HEK293 (cell line): ENCODE measurements around the gene STRN3.

Experiments used
- KLF16 ChIP-seq: fragments of 450-650 bp; formaldehyde crosslinking; IDR thresholded peaks from 2 replicates; pipeline ENCODE4 v1.5.1; 2017; ENCODE audit warnings: missing biosample characterization, missing genetic modification characterization
- KLF9 ChIP-seq: fragments of 450-650 bp; formaldehyde crosslinking; IDR thresholded peaks from 2 replicates; pipeline ENCODE4 v1.5.1; 2016; ENCODE audit warnings: missing biosample characterization, missing genetic modification characterization, low read depth
- ZBTB8A ChIP-seq: fragments of 450-650 bp; formaldehyde crosslinking; IDR thresholded peaks from 2 replicates; pipeline ENCODE4 v1.5.1; 2016; ENCODE audit warnings: missing biosample characterization, missing genetic modification characterization
- ZFHX2 ChIP-seq: fragments of 450-650 bp; formaldehyde crosslinking; conservative IDR thresholded peaks from 2 replicates; pipeline ENCODE4 v1.5.1; 2016; ENCODE audit warnings: missing biosample characterization, missing genetic modification characterization
- ZNF10 ChIP-seq: fragments of 450-650 bp; formaldehyde crosslinking; IDR thresholded peaks from 2 replicates; pipeline ENCODE4 v1.5.1; 2017; ENCODE audit warnings: missing biosample characterization, missing genetic modification characterization
- ZNF132 ChIP-seq: fragments of 450-650 bp; formaldehyde crosslinking; IDR thresholded peaks from 2 replicates; pipeline ENCODE4 v1.5.1; 2017; ENCODE audit warnings: missing biosample characterization, missing genetic modification characterization, borderline replicate concordance
- ZNF221 ChIP-seq: fragments of 450-650 bp; formaldehyde crosslinking; IDR thresholded peaks from 2 replicates; pipeline ENCODE4 v1.5.1; 2017; ENCODE audit warnings: missing biosample characterization, missing genetic modification characterization, borderline replicate concordance
- ZNF24 ChIP-seq: fragments of 450-650 bp; formaldehyde crosslinking; IDR thresholded peaks from 2 replicates; pipeline ENCODE4 v1.5.1; 2016; ENCODE audit warnings: missing biosample characterization, missing genetic modification characterization
- ZNF248 ChIP-seq: fragments of 450-650 bp; formaldehyde crosslinking; IDR thresholded peaks from 2 replicates; pipeline ENCODE4 v1.5.1; 2017; ENCODE audit warnings: missing biosample characterization, missing genetic modification characterization
- ZNF311 ChIP-seq: fragments of 450-650 bp; formaldehyde crosslinking; IDR thresholded peaks from 2 replicates; pipeline ENCODE4 v1.5.1; 2017; ENCODE audit warnings: missing biosample characterization, missing genetic modification characterization, borderline replicate concordance
- ZNF350 ChIP-seq: fragments of 450-650 bp; formaldehyde crosslinking; IDR thresholded peaks from 2 replicates; pipeline ENCODE4 v1.5.0; 2017; ENCODE audit warnings: missing biosample characterization, mild to moderate bottlenecking, missing genetic modification characterization
- ZNF37A ChIP-seq: fragments of 450-650 bp; IDR thresholded peaks from 2 replicates; pipeline ENCODE4 v1.5.1; 2018; ENCODE audit warnings: missing biosample characterization, missing genetic modification characterization
- ZNF404 ChIP-seq: fragments of 450-650 bp; formaldehyde crosslinking; IDR thresholded peaks from 2 replicates; pipeline ENCODE4 v1.5.1; 2017; ENCODE audit warnings: missing biosample characterization, missing genetic modification characterization
- ZNF514 ChIP-seq: fragments of 450-650 bp; formaldehyde crosslinking; IDR thresholded peaks from 2 replicates; pipeline ENCODE4 v1.5.1; 2016; ENCODE audit warnings: missing biosample characterization, missing genetic modification characterization
- ZNF549 ChIP-seq: fragments of 450-650 bp; IDR thresholded peaks from 2 replicates; pipeline ENCODE4 v1.5.1; 2018; ENCODE audit warnings: missing biosample characterization, missing genetic modification characterization, mild to moderate bottlenecking, inconsistent platforms, moderate library complexity
- ZNF610 ChIP-seq: fragments of 450-650 bp; formaldehyde crosslinking; IDR thresholded peaks from 2 replicates; pipeline ENCODE4 v1.5.1; 2016; ENCODE audit warnings: missing biosample characterization, missing genetic modification characterization, borderline replicate concordance
- ZNF707 ChIP-seq: fragments of 450-650 bp; formaldehyde crosslinking; IDR thresholded peaks from 2 replicates; pipeline ENCODE4 v1.5.1; 2016; ENCODE audit warnings: missing biosample characterization, missing genetic modification characterization
- ZNF776 ChIP-seq: fragments of 450-650 bp; formaldehyde crosslinking; IDR thresholded peaks from 2 replicates; pipeline ENCODE4 v1.5.0; 2017; ENCODE audit warnings: missing biosample characterization, missing genetic modification characterization, borderline replicate concordance
- TF ChIP-seq, protein P1 (sequence below): fragments of 450-650 bp; formaldehyde crosslinking; IDR thresholded peaks from 2 replicates; pipeline ENCODE4 v1.5.1; 2017; ENCODE audit warnings: missing biosample characterization, missing genetic modification characterization
- TF ChIP-seq, protein P2 (sequence below): sonication (generic); formaldehyde crosslinking; IDR thresholded peaks from 2 replicates; pipeline ENCODE4 v1.8.1; 2022; ENCODE audit warnings: mild to moderate bottlenecking, moderate library complexity, missing genetic modification reagents
- TF ChIP-seq, protein P3 (sequence below): fragments of 450-650 bp; formaldehyde crosslinking; IDR thresholded peaks from 2 replicates; pipeline ENCODE4 v1.5.1; 2016; ENCODE audit warnings: missing biosample characterization, missing genetic modification characterization
- TF ChIP-seq, protein P4 (sequence below): fragments of 450-650 bp; formaldehyde crosslinking; IDR thresholded peaks from 2 replicates; pipeline ENCODE4 v1.5.1; 2017; ENCODE audit warnings: missing biosample characterization, missing genetic modification characterization
- TF ChIP-seq, protein P5 (sequence below): fragments of 450-650 bp; formaldehyde crosslinking; IDR thresholded peaks from 2 replicates; pipeline ENCODE4 v1.5.1; 2016; ENCODE audit warnings: missing biosample characterization, missing genetic modification characterization, borderline replicate concordance
- TF ChIP-seq, protein P6 (sequence below): fragments of 450-650 bp; formaldehyde crosslinking; IDR thresholded peaks from 2 replicates; pipeline ENCODE4 v1.5.1; 2016; ENCODE audit warnings: missing biosample characterization, missing genetic modification characterization
- TF ChIP-seq, protein P7 (sequence below): fragments of 450-650 bp; formaldehyde crosslinking; IDR thresholded peaks from 2 replicates; pipeline ENCODE4 v1.5.1; 2016; ENCODE audit warnings: missing biosample characterization, missing genetic modification characterization

The STRN3 gene

DNA sequence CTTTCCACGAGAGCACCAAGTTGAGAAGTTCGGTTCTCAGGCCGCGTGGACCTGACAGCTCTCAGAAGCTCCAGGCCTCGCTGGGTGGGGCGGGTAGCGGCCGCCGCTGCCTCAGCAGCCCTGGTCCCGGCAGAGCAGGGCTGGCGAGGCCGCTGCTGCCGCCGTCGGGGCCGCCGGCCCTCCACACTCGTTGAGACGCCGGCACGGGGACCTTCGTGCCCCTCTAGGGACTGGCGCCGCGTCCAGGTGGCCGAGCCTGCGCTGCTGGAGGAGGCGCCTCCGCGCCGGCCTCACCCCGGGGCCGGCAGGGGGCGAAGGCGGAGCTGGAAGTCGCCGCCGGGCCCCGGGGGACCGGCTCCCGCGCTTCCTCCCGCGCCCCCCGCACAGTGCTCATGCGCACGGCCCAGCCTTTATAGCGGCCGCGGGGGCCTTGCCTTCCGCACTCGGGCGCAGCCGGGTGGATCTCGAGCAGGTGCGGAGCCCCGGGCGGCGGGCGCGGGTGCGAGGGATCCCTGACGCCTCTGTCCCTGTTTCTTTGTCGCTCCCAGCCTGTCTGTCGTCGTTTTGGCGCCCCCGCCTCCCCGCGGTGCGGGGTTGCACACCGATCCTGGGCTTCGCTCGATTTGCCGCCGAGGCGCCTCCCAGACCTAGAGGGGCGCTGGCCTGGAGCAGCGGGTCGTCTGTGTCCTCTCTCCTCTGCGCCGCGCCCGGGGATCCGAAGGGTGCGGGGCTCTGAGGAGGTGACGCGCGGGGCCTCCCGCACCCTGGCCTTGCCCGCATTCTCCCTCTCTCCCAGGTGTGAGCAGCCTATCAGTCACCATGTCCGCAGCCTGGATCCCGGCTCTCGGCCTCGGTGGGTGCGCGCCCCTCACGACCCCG, 151.8 kb downstream of the STRN3 start, which contains the start of gene COCH (continued):
- 0 out of 2 replicates have a peak, but pooled peaks have one; percentile 32 for TF ChIP-seq KLF16 (tag by site-specific recombination)
- TF ChIP-seq ZNF514 (tag by site-specific recombination) = no peak
- TF ChIP-seq ZNF311 (tag by site-specific recombination) = no peak
- no peak; the same call in 1 of the 2 replicates for TF ChIP-seq ZNF10 (tag by site-specific recombination)
- TF ChIP-seq, protein P1, sequence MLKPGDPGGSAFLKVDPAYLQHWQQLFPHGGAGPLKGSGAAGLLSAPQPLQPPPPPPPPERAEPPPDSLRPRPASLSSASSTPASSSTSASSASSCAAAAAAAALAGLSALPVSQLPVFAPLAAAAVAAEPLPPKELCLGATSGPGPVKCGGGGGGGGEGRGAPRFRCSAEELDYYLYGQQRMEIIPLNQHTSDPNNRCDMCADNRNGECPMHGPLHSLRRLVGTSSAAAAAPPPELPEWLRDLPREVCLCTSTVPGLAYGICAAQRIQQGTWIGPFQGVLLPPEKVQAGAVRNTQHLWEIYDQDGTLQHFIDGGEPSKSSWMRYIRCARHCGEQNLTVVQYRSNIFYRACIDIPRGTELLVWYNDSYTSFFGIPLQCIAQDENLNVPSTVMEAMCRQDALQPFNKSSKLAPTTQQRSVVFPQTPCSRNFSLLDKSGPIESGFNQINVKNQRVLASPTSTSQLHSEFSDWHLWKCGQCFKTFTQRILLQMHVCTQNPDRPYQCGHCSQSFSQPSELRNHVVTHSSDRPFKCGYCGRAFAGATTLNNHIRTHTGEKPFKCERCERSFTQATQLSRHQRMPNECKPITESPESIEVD (tag by site-specific recombination) = no peak
- no peak for TF ChIP-seq ZNF37A (tag by site-specific recombination)
- TF ChIP-seq ZNF776 (tag by site-specific recombination) = no peak
- no peak for TF ChIP-seq ZNF350 (tag by site-specific recombination)
- TF ChIP-seq, protein P2, sequence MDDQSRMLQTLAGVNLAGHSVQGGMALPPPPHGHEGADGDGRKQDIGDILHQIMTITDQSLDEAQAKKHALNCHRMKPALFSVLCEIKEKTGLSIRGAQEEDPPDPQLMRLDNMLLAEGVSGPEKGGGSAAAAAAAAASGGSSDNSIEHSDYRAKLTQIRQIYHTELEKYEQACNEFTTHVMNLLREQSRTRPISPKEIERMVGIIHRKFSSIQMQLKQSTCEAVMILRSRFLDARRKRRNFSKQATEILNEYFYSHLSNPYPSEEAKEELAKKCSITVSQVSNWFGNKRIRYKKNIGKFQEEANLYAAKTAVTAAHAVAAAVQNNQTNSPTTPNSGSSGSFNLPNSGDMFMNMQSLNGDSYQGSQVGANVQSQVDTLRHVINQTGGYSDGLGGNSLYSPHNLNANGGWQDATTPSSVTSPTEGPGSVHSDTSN (CRISPR knock-in tag) = peak; percentile 50; the same call in 1 of the 2 replicates
- no peak for TF ChIP-seq ZNF707 (tag by site-specific recombination)
- peak; percentile 85 for TF ChIP-seq ZBTB8A (tag by site-specific recombination)
- peak; percentile 32 for TF ChIP-seq ZFHX2 (tag by site-specific recombination)
- TF ChIP-seq, protein P3, sequence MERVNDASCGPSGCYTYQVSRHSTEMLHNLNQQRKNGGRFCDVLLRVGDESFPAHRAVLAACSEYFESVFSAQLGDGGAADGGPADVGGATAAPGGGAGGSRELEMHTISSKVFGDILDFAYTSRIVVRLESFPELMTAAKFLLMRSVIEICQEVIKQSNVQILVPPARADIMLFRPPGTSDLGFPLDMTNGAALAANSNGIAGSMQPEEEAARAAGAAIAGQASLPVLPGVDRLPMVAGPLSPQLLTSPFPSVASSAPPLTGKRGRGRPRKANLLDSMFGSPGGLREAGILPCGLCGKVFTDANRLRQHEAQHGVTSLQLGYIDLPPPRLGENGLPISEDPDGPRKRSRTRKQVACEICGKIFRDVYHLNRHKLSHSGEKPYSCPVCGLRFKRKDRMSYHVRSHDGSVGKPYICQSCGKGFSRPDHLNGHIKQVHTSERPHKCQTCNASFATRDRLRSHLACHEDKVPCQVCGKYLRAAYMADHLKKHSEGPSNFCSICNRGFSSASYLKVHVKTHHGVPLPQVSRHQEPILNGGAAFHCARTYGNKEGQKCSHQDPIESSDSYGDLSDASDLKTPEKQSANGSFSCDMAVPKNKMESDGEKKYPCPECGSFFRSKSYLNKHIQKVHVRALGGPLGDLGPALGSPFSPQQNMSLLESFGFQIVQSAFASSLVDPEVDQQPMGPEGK (tag by site-specific recombination) = peak; percentile 89
- TF ChIP-seq, protein P4, sequence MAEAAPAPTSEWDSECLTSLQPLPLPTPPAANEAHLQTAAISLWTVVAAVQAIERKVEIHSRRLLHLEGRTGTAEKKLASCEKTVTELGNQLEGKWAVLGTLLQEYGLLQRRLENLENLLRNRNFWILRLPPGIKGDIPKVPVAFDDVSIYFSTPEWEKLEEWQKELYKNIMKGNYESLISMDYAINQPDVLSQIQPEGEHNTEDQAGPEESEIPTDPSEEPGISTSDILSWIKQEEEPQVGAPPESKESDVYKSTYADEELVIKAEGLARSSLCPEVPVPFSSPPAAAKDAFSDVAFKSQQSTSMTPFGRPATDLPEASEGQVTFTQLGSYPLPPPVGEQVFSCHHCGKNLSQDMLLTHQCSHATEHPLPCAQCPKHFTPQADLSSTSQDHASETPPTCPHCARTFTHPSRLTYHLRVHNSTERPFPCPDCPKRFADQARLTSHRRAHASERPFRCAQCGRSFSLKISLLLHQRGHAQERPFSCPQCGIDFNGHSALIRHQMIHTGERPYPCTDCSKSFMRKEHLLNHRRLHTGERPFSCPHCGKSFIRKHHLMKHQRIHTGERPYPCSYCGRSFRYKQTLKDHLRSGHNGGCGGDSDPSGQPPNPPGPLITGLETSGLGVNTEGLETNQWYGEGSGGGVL (tag by site-specific recombination) = peak; percentile 24; the same call in 1 of the 2 replicates
- no peak for TF ChIP-seq ZNF132
- TF ChIP-seq ZNF549 = no peak
- TF ChIP-seq, protein P5, sequence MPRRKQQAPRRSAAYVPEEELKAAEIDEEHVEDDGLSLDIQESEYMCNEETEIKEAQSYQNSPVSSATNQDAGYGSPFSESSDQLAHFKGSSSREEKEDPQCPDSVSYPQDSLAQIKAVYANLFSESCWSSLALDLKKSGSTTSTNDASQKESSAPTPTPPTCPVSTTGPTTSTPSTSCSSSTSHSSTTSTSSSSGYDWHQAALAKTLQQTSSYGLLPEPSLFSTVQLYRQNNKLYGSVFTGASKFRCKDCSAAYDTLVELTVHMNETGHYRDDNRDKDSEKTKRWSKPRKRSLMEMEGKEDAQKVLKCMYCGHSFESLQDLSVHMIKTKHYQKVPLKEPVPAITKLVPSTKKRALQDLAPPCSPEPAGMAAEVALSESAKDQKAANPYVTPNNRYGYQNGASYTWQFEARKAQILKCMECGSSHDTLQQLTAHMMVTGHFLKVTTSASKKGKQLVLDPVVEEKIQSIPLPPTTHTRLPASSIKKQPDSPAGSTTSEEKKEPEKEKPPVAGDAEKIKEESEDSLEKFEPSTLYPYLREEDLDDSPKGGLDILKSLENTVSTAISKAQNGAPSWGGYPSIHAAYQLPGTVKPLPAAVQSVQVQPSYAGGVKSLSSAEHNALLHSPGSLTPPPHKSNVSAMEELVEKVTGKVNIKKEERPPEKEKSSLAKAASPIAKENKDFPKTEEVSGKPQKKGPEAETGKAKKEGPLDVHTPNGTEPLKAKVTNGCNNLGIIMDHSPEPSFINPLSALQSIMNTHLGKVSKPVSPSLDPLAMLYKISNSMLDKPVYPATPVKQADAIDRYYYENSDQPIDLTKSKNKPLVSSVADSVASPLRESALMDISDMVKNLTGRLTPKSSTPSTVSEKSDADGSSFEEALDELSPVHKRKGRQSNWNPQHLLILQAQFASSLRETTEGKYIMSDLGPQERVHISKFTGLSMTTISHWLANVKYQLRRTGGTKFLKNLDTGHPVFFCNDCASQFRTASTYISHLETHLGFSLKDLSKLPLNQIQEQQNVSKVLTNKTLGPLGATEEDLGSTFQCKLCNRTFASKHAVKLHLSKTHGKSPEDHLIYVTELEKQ (tag by site-specific recombination) = no peak
- TF ChIP-seq ZNF248 (tag by site-specific recombination) = no peak
- TF ChIP-seq ZNF610 (tag by site-specific recombination) = no peak; the same call in 1 of the 2 replicates
- no peak for TF ChIP-seq ZNF221 (tag by site-specific recombination)
- no peak for TF ChIP-seq KLF9 (tag by site-specific recombination)
- TF ChIP-seq, protein P6, sequence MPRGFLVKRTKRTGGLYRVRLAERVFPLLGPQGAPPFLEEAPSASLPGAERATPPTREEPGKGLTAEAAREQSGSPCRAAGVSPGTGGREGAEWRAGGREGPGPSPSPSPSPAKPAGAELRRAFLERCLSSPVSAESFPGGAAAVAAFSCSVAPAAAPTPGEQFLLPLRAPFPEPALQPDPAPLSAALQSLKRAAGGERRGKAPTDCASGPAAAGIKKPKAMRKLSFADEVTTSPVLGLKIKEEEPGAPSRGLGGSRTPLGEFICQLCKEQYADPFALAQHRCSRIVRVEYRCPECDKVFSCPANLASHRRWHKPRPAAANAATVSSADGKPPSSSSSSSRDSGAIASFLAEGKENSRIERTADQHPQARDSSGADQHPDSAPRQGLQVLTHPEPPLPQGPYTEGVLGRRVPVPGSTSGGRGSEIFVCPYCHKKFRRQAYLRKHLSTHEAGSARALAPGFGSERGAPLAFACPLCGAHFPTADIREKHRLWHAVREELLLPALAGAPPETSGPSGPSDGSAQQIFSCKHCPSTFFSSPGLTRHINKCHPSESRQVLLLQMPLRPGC (tag by site-specific recombination) = peak; percentile 39
- no peak for TF ChIP-seq ZNF404 (tag by site-specific recombination)
- TF ChIP-seq, protein P7, sequence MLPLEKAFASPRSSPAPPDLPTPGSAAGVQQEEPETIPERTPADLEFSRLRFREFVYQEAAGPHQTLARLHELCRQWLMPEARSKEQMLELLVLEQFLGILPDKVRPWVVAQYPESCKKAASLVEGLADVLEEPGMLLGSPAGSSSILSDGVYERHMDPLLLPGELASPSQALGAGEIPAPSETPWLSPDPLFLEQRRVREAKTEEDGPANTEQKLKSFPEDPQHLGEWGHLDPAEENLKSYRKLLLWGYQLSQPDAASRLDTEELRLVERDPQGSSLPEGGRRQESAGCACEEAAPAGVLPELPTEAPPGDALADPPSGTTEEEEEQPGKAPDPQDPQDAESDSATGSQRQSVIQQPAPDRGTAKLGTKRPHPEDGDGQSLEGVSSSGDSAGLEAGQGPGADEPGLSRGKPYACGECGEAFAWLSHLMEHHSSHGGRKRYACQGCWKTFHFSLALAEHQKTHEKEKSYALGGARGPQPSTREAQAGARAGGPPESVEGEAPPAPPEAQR = no peak
- no peak for TF ChIP-seq ZNF24 (tag by site-specific recombination)
